ENCODE data around the gene INSYN1.

Gene INSYN1

GRCh38 chr15:73710321-73710720, 42.8 kb downstream of the INSYN1 start:
- no peaks in the 10 kb centered on the region for H3K79me2 ChIP-seq (ENCODE audit: control insufficient read depth, low read length)
- no peaks in the 10 kb centered on the region for H3K9me3 ChIP-seq (ENCODE audit: control insufficient read depth, insufficient read depth, low read length)
- no peaks in the 10 kb centered on the region for H3K36me3 ChIP-seq (ENCODE audit: control insufficient read depth, low read length)
- H3K4me2 ChIP-seq (ENCODE audit: low read length) = no peak overlapping the region
- H3K4me3 ChIP-seq (ENCODE audit: low read length) = no peak overlapping the region
- H3K9me2 ChIP-seq (replicated peaks; ENCODE audit: control insufficient read depth, low read length) = no peaks in the 10 kb centered on the region
- TF ChIP-seq EZH2phosphoT487 (IDR thresholded peaks at IDR 0.05; ENCODE audit: borderline replicate concordance, low read length) = no peak
- TF ChIP-seq CTCF (IDR thresholded peaks at IDR 0.05; ENCODE audit: low read depth, low read length, poor library complexity, severe bottlenecking) = no peak
- H3F3A ChIP-seq (ENCODE audit: control insufficient read depth, insufficient read depth) = no peaks in the 10 kb centered on the region
- H4K20me1 ChIP-seq (ENCODE audit: control insufficient read depth, insufficient read depth, low read depth, low read length) = no peaks in the 10 kb centered on the region
- no peaks in the 10 kb centered on the region for H3K27me3 ChIP-seq (ENCODE audit: control insufficient read depth, low read length)
- H3K4me1 ChIP-seq (ENCODE audit: control insufficient read depth, low read length) = no peaks in the 10 kb centered on the region
- H3K27ac ChIP-seq (ENCODE audit: low read depth, low read length) = no peak overlapping the region

GRCh38 chr15:73709686-73710085, 43.5 kb downstream of the INSYN1 start:
- H3K36me3 ChIP-seq (ENCODE audit: control insufficient read depth, low read length) = no peaks in the 10 kb centered on the region
- H4K20me1 ChIP-seq (ENCODE audit: control insufficient read depth, insufficient read depth, low read depth, low read length) = no peaks in the 10 kb centered on the region
- no peak overlapping the region for H3K4me2 ChIP-seq (ENCODE audit: low read length)
- no peak overlapping the region for H3K27ac ChIP-seq (ENCODE audit: low read depth, low read length)
- no peaks in the 10 kb centered on the region for H3K4me1 ChIP-seq (ENCODE audit: control insufficient read depth, low read length)
- H3F3A ChIP-seq (ENCODE audit: control insufficient read depth, insufficient read depth) = no peaks in the 10 kb centered on the region
- H3K9me2 ChIP-seq (replicated peaks; ENCODE audit: control insufficient read depth, low read length) = no peaks in the 10 kb centered on the region
- H3K79me2 ChIP-seq (ENCODE audit: control insufficient read depth, low read length) = no peaks in the 10 kb centered on the region
- no peaks in the 10 kb centered on the region for H3K27me3 ChIP-seq (ENCODE audit: control insufficient read depth, low read length)
- H3K9me3 ChIP-seq (ENCODE audit: control insufficient read depth, insufficient read depth, low read length) = no peaks in the 10 kb centered on the region
- no peak for TF ChIP-seq EZH2phosphoT487 (IDR thresholded peaks at IDR 0.05; ENCODE audit: borderline replicate concordance, low read length)
- TF ChIP-seq CTCF (IDR thresholded peaks at IDR 0.05; ENCODE audit: low read depth, low read length, poor library complexity, severe bottlenecking) = no peak
- H3K4me3 ChIP-seq (ENCODE audit: low read length) = no peak overlapping the region

- Histone ChIP-seq H3K36me3 (ENCODE audit: control insufficient read depth, low read length) (no peaks in the 10 kb centered on the region), H3K9me3 (ENCODE audit: control insufficient read depth, insufficient read depth, low read length) (no peaks in the 10 kb centered on the region), H3K79me2 (ENCODE audit: control insufficient read depth, low read length) (no peaks in the 10 kb centered on the region), H3K27ac (ENCODE audit: low read depth, low read length) (no peak overlapping the region), H3K4me1 (ENCODE audit: control insufficient read depth, low read length) (no peaks in the 10 kb centered on the region), H3K4me2 (ENCODE audit: low read length) (no peak overlapping the region), H3K27me3 (ENCODE audit: control insufficient read depth, low read length) (no peaks in the 10 kb centered on the region), H3F3A (ENCODE audit: control insufficient read depth, insufficient read depth) (no peaks in the 10 kb centered on the region), H4K20me1 (ENCODE audit: control insufficient read depth, insufficient read depth, low read depth, low read length) (no peaks in the 10 kb centered on the region), H3K9me2 (replicated peaks; ENCODE audit: control insufficient read depth, low read length) (no peaks in the 10 kb centered on the region), H3K4me3 (ENCODE audit: low read length) (no peak overlapping the region)
- TF ChIP-seq CTCF (IDR thresholded peaks at IDR 0.05; ENCODE audit: low read depth, low read length, poor library complexity, severe bottlenecking) (no peak), EZH2phosphoT487 (IDR thresholded peaks at IDR 0.05; ENCODE audit: borderline replicate concordance, low read length) (no peak)
These were observed 43.9 kb downstream of the INSYN1 start for GRCh38 chr15:73709241-73709640.

- no peaks in the 10 kb centered on the region for H4K20me1 ChIP-seq (ENCODE audit: control insufficient read depth, insufficient read depth, low read depth, low read length)
- no peak overlapping the region for H3K4me3 ChIP-seq (ENCODE audit: low read length)
- no peaks in the 10 kb centered on the region for H3K4me1 ChIP-seq (ENCODE audit: control insufficient read depth, low read length)
- H3K9me3 ChIP-seq (ENCODE audit: control insufficient read depth, insufficient read depth, low read length) = no peaks in the 10 kb centered on the region
- no peaks in the 10 kb centered on the region for H3K27me3 ChIP-seq (ENCODE audit: control insufficient read depth, low read length)
- H3F3A ChIP-seq (ENCODE audit: control insufficient read depth, insufficient read depth) = no peaks in the 10 kb centered on the region
- H3K27ac ChIP-seq (ENCODE audit: low read depth, low read length) = no peak overlapping the region
- TF ChIP-seq CTCF (IDR thresholded peaks at IDR 0.05; ENCODE audit: low read depth, low read length, poor library complexity, severe bottlenecking) = no peak
- TF ChIP-seq EZH2phosphoT487 (IDR thresholded peaks at IDR 0.05; ENCODE audit: borderline replicate concordance, low read length) = no peak
- no peaks in the 10 kb centered on the region for H3K79me2 ChIP-seq (ENCODE audit: control insufficient read depth, low read length)
- H3K4me2 ChIP-seq (ENCODE audit: low read length) = no peak overlapping the region
- H3K9me2 ChIP-seq (replicated peaks; ENCODE audit: control insufficient read depth, low read length) = no peaks in the 10 kb centered on the region
- H3K36me3 ChIP-seq (ENCODE audit: control insufficient read depth, low read length) = no peaks in the 10 kb centered on the region
These were observed 44.5 kb downstream of the INSYN1 start for GRCh38 chr15:73708691-73709090.
